ENCODE measurements around the gene FBRSL1. TPM values are rescaled to one million over a fixed set of nuclear protein-coding genes. Genes with fewer than 3 reads are reported as not detected.
A peak's percentile ranks its signal among the peaks of the same experiment; 100 is the strongest.

Gene FBRSL1
- total RNA-seq, 1 experiment from 2014 or later, result 96.1 TPM

DNA sequence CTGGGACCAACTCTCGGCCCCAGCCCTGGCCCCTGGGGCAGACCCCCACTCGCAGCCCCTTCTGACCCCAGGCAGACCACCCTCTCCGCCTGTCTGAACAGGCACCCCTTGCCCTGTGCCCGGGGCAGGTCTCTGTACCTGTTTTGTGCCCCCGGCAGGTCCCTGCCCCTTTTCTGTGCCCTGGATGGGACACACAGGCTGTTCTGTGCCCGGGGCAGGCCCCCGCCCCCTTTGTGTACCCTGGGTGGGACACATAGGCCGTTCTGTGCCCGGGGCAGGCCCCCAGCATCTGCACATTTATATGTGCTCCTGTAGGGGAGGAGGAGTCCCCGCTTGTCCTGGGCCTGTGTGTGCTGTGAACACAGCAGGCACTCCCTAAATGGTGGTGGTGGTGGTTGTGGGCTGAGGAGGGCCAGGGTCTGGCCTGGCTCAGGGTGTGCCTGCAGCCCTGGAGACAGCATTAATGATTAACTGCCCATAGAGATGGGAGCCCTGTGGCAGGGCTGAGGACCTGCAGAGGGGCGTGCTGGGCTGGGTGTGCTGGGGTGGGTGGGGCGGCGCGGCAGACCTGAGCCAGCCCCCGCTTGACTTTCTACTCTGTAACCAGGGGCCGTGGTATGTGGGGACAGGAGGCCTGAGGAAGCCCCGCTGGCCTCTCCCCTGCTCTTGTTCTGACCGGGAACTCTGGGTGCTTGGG, 3.7 kb downstream of the FBRSL1 start:
- Mint-ChIP-seq H3K36me3 (ENCODE audit: insufficient read depth, unreplicated experiment) (peaks cover 27% of the 10 kb centered on the region), H3K4me3 (ENCODE audit: unreplicated experiment) (peak overlapping the region; percentile 70), H3K27me3 (ENCODE audit: insufficient read depth, unreplicated experiment) (no peaks in the 10 kb centered on the region), H3K9me3 (ENCODE audit: unreplicated experiment) (no peaks in the 10 kb centered on the region), H3K27ac (ENCODE audit: unreplicated experiment) (peak overlapping the region; percentile 84), H3K4me1 (ENCODE audit: low read depth, unreplicated experiment) (peaks cover 8% of the 10 kb centered on the region)
- TF ChIP-seq, protein P1, sequence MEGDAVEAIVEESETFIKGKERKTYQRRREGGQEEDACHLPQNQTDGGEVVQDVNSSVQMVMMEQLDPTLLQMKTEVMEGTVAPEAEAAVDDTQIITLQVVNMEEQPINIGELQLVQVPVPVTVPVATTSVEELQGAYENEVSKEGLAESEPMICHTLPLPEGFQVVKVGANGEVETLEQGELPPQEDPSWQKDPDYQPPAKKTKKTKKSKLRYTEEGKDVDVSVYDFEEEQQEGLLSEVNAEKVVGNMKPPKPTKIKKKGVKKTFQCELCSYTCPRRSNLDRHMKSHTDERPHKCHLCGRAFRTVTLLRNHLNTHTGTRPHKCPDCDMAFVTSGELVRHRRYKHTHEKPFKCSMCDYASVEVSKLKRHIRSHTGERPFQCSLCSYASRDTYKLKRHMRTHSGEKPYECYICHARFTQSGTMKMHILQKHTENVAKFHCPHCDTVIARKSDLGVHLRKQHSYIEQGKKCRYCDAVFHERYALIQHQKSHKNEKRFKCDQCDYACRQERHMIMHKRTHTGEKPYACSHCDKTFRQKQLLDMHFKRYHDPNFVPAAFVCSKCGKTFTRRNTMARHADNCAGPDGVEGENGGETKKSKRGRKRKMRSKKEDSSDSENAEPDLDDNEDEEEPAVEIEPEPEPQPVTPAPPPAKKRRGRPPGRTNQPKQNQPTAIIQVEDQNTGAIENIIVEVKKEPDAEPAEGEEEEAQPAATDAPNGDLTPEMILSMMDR (IDR thresholded peaks at IDR 0.05; ENCODE audit: insufficient read depth in 1 of 2, low read depth in 1 of 2, low read length in 1 of 2, severe bottlenecking in 1 of 2, unreplicated experiment in 1 of 2), result no peak
- peaks cover 55% of the 10 kb centered on the region for H3K4me1 ChIP-seq
- no TSS peak for BruUV-seq (replicated peaks)
- intact Hi-C loops (cut with micrococcal nuclease; ENCODE audit: unreplicated experiment), result loop anchor here (1.0 to 5.0 kb wide), 4 partner anchors 23 to 69 kb away; no protein-coding TSS in a partner anchor
- peak; percentile 81 to 84 for DNase-seq
- ChIA-PET CTCF (no interaction called here), POLR2A (no interaction called here)
- peak overlapping the region; percentile 16 for H3K4me3 ChIP-seq (ENCODE audit: low read depth, low read length)
- no peaks in the 10 kb centered on the region for H3K36me3 ChIP-seq (ENCODE audit: control insufficient read depth, insufficient read depth, low read length)
- no peaks in the 10 kb centered on the region for H3K9me3 ChIP-seq
- no peaks in the 10 kb centered on the region for H3K27me3 ChIP-seq (replicated peaks; ENCODE audit: control insufficient read depth, insufficient read depth, low read length)

DNA sequence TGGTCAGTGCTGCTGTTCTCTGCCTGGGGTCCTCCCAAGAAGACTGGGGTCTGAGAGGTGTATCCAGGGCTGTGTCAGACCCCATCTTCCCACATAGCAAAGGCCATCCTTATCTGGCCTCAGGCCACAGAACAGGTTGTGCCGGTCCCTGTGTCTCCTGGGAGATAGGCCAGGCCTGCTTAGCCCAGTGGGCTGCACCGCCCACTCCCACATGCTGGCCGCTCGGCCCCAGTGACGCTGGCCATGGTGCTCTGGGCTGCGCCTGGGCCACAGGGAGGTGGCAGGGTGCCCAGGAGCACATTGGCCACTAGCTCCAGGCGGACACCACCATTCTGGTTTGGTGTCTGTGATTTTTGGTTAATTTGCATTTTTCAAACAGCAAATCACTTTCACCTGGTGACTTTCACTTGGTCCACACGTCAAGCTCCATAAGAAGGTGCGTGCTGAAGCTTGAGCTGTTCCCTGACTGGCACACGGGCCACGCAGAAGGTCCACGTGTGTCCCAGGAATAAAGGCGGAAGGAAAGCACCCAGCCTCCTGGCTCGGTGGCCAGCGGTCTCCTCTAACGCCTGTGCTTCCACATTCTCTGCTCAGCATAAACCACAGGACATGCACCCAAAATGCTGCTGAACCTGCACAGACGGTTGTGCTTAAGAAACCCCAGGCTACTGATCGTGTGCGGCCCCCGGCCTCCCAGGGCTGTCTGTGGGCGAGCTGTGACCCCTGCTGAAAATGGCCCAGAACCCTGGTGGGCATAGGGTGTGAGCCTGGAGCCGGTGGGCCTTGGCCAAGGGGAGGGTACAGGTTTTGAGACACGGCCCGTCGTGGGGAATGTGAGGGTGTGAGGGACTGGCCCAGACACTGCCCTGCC, 4.6 kb downstream of the FBRSL1 start:
- TF ChIP-seq, protein P1 (IDR thresholded peaks at IDR 0.05; ENCODE audit: insufficient read depth in 1 of 2, low read depth in 1 of 2, low read length in 1 of 2, severe bottlenecking in 1 of 2, unreplicated experiment in 1 of 2), result no peak
- peaks cover 27% of the 10 kb centered on the region for H3K36me3 Mint-ChIP-seq (ENCODE audit: insufficient read depth, unreplicated experiment)
- peak overlapping the region; percentile 84 for H3K27ac Mint-ChIP-seq (ENCODE audit: unreplicated experiment)
- peak overlapping the region; percentile 70 for H3K4me3 Mint-ChIP-seq (ENCODE audit: unreplicated experiment)
- H3K9me3 Mint-ChIP-seq (ENCODE audit: unreplicated experiment), result no peaks in the 10 kb centered on the region
- no peaks in the 10 kb centered on the region for H3K27me3 ChIP-seq (replicated peaks; ENCODE audit: control insufficient read depth, insufficient read depth, low read length)
- ChIA-PET POLR2A (no interaction called here), CTCF (interaction anchor here (0.6 kb wide), 1 partner anchor 543 kb away, joined by 4 read pairs; no protein-coding TSS in a partner anchor)
- H3K4me1 ChIP-seq, result peaks cover 49% of the 10 kb centered on the region
- H3K9me3 ChIP-seq, result no peaks in the 10 kb centered on the region
- peak; percentile 88 to 89 for DNase-seq
- BruUV-seq (replicated peaks), result no TSS peak
- H3K27me3 Mint-ChIP-seq (ENCODE audit: insufficient read depth, unreplicated experiment), result no peaks in the 10 kb centered on the region
- H3K4me1 Mint-ChIP-seq (ENCODE audit: low read depth, unreplicated experiment), result peaks cover 8% of the 10 kb centered on the region
- no peaks in the 10 kb centered on the region for H3K36me3 ChIP-seq (ENCODE audit: control insufficient read depth, insufficient read depth, low read length)
- intact Hi-C loops (cut with micrococcal nuclease; ENCODE audit: unreplicated experiment), result loop anchor here (1.0 to 5.0 kb wide), 3 partner anchors 29 to 68 kb away; no protein-coding TSS in a partner anchor
- H3K4me3 ChIP-seq (ENCODE audit: low read depth, low read length), result peak overlapping the region; percentile 16

DNA sequence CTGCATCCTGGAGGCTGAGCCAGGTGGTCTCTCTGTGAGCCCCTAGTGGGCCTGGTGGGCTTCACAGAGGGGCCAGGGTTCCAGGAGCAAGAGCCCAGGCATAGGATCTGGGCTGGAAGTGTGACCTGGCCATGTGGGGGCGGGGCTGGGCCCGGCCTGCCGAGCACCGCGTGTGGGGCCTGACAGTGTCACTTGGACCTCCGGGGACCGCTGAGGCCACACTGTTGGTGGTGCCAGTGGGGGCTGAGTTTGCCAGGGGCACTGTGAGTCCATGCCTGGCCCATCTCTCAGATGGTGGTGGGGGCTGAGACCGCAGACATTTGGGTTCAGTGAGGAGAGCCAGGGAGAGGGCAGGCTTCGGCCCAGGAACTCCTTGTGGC, 5.2 kb downstream of the FBRSL1 start:
- Mint-ChIP-seq H3K27ac (ENCODE audit: unreplicated experiment) (peak overlapping the region; percentile 84), H3K9me3 (ENCODE audit: unreplicated experiment) (no peaks in the 10 kb centered on the region), H3K4me1 (ENCODE audit: low read depth, unreplicated experiment) (peaks cover 8% of the 10 kb centered on the region), H3K36me3 (ENCODE audit: insufficient read depth, unreplicated experiment) (peaks cover 27% of the 10 kb centered on the region), H3K27me3 (ENCODE audit: insufficient read depth, unreplicated experiment) (no peaks in the 10 kb centered on the region), H3K4me3 (ENCODE audit: unreplicated experiment) (no peak overlapping the region)
- intact Hi-C loops (cut with micrococcal nuclease; ENCODE audit: unreplicated experiment), result no loop called here
- BruUV-seq (replicated peaks), result no TSS peak
- TF ChIP-seq, protein P1 (IDR thresholded peaks at IDR 0.05; ENCODE audit: insufficient read depth in 1 of 2, low read depth in 1 of 2, low read length in 1 of 2, severe bottlenecking in 1 of 2, unreplicated experiment in 1 of 2), result no peak
- H3K27me3 ChIP-seq (replicated peaks; ENCODE audit: control insufficient read depth, insufficient read depth, low read length), result no peaks in the 10 kb centered on the region
- H3K36me3 ChIP-seq (ENCODE audit: control insufficient read depth, insufficient read depth, low read length), result no peaks in the 10 kb centered on the region
- H3K4me1 ChIP-seq, result peaks cover 49% of the 10 kb centered on the region
- ChIA-PET CTCF (interaction anchor here (0.6 kb wide), 1 partner anchor 543 kb away, joined by 4 read pairs; no protein-coding TSS in a partner anchor), POLR2A (no interaction called here)
- H3K4me3 ChIP-seq (ENCODE audit: low read depth, low read length), result no peak overlapping the region
- DNase-seq, result no peak
- no peaks in the 10 kb centered on the region for H3K9me3 ChIP-seq

Data from Caco-2 (cell line).